HG03095 (cell line): ENCODE results near the gene ZNF655.

Experiments used
- ATAC-seq: cut with Tn5 transposase; IDR thresholded peaks from one replicate; pipeline ENCODE4 v1.9.1; 2021; ENCODE audit warnings: moderate library complexity; ENCODE audit not compliant: unreplicated experiment

ZNF655 gene

GRCh38 chr7:99605527-99605926, 47.1 kb downstream of the ZNF655 start:
- ATAC-seq: no peak

GRCh38 chr7:99606531-99606930, 48.1 kb downstream of the ZNF655 start:
- no peak for ATAC-seq

DNA sequence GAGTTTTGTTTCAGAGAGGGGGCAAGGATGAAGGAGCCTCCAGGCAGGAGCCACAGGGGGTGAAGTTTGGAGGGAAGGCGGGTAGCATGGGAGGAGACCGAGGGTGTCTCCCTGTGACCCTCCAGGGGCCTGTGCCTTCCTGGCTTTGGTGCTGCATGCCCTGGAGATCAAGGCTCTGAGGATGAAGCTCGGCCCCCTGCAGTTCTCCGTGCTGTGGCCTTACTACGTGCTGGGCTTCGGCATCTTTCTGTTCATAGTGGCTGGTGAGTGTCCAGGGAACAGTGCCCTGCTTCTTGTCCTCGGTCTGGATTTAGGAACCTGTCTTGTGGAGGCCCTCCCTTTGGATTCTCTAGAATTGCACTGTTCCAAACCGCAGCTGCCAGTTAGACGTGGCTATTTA, 49.1 kb downstream of the ZNF655 start:
- ATAC-seq: no peak

GRCh38 chr7:99614495-99614894, 56.1 kb downstream of the ZNF655 start:
- no peak for ATAC-seq

GRCh38 chr7:99615989-99616358, 57.5 kb downstream of the ZNF655 start:
- ATAC-seq: no peak

GRCh38 chr7:99616359-99617191, 58.1 kb downstream of the ZNF655 start, which contains the start of gene ZSCAN25:
ZSCAN25 (plus strand) TSS chr7:99616946; CDS start chr7:99619607, 2,661 bp downstream.
- ATAC-seq: peak; percentile 88

GRCh38 chr7:99617192-99617781, 58.8 kb downstream of the ZNF655 start:
- ATAC-seq: peak; percentile 31

DNA sequence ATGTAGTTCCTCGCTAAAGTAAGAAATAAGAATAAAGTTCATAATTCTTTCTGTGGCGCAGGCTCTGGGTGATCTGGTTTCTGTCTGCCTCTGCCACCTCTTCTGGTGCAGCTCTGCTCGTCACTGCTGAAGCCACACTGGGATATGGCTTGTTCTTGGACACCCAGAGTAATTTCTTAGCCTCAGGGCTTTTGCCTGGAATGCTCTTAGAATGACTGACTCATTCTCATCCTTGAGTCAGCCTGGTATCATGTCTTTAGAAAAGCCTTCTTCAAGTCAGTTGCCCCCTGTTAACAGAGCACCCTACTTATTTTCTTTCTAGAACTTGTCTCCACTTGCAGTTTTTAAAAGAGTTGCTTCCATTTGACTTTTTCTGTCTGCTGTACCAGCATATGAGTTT, 60.3 kb downstream of the ZNF655 start:
- ATAC-seq: no peak

GRCh38 chr7:99619571-99620130, 61.2 kb downstream of the ZNF655 start:
- ATAC-seq: no peak

DNA sequence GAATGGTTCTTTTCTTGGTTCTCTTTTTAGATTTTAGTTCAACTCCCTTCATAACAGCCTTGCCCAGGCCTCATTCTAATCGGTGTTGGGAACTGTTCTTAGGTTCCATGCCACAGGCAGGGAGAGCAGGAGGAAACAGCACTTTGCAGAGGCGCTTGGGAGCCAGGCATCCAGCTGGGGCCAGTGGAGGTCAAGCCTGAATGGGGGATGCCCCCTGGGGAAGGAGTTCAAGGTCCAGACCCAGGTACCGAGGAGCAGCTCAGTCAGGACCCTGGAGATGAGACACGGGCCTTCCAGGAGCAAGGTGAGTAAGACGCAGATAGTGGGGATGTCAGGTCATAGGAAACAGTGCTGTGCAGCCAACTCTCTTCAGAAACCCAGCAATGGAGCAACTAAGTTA, 62.8 kb downstream of the ZNF655 start:
- no peak for ATAC-seq

GRCh38 chr7:99622596-99622995, 64.2 kb downstream of the ZNF655 start:
- ATAC-seq: no peak

DNA sequence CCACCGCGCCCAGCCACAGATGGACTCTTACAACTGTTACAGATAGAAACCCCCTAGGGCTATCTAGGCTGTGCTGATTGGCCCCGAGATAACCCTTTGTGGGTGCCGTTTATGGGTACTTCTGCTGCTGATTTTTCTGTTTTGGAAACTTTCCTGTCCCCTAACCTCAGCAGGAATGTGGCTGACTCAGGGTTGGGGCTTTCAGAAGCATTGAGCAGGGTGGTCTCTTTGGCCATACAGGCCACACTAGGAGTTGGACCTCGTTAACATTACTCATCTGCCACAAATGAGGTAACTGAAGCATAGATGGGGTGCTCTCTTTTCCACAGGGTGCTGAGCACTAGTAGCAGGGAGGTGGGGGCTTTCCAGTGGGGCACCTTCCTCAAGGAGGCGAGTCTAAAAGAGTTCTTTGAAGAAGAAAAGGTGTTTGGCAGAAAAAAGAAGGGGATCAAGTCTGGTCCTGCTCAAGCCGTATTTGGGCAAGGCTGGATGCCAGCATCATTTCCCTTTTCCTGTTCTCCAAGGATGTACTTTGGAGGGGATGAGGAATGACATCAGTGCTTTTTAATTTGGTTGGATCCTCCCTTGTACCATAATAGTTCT, 64.8 kb downstream of the ZNF655 start:
- ATAC-seq: no peak

- no peak for ATAC-seq
Measured at GRCh38 chr7:99623702-99624447, 65.4 kb downstream of the ZNF655 start.

DNA sequence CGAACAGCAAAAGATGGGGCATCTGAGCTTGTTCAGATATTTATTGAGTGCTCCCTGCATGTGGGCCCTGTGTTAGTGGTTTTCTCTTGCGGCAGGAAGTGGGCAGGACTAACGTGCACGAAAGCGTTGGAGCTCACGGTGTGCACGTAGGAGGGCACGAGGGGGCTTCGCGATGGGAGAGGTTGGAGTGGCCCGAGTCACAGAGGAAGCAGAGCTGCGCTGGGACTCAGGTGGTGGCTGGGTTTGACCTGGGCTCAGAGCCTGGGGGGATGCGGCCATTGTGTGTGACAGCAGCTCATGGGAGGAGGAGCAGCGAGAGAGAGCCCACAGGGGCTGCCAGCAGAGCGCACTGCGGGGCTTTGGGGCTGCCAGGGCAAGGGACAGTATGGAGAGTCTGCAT, 66.0 kb downstream of the ZNF655 start:
- ATAC-seq: no peak

- ATAC-seq: no peak
Measured at GRCh38 chr7:99625321-99625720, 66.9 kb downstream of the ZNF655 start.

DNA sequence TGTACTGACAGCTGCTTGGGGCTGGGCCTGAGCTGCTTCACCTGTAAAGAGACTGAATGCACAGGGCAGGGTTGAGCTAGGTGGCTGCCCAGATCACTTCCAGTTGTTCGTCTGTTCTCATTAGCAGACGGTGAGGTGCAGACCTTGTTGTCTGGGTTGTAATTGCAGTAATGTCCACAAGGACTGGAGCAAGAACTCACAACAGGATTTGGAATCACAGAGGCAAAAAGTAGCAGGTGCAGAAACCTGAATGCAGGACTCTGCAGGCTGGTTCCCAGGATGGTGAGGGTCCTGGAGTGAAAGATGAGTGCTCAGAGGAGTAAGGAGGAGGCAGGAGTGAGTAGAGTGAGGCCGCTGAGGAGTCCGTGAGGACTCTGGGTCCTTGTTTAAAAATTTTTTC, 67.5 kb downstream of the ZNF655 start:
- ATAC-seq: no peak
